OCI-LY7 (cell line): Measurements from ENCODE around the gene PNPLA6. TPM values are rescaled to one million over a fixed set of nuclear protein-coding genes. Genes with fewer than 3 reads are reported as not detected.

ENCODE experiments used
- BruUV-seq: library from RNA; stranded (reverse); fragments of 400-500 nt; replicated peaks from 2 replicates; lab custom pipeline; 2021; lab: Mats Ljungman, UMichigan
- CTCF ChIA-PET: fragments of 300-600 bp; sonication (Branson Sonifier 250); formaldehyde crosslinking; loops from one replicate; lab custom pipeline; 2022; ENCODE audit warnings: antibody characterized with exemption; ENCODE audit not compliant: unreplicated experiment; lab: Charles Lee
- POLR2A ChIA-PET: fragments of 300-600 bp; sonication (Branson Sonifier 250); formaldehyde crosslinking; loops from one replicate; lab custom pipeline; 2022; ENCODE audit warnings: antibody characterized with exemption; lab: Charles Lee
- DNase-seq: peaks from one replicate; pipeline ENCODE4 v3.0.0-alpha.2; 2015; ENCODE audit warnings: low spot score
- H2AFZ ChIP-seq: fragments of 200-600 bp; sonication (generic), shearing (Covaris generic); 2 replicates; pipeline ENCODE4 v1.6.1; 2014; ENCODE audit warnings: mild to moderate bottlenecking, antibody characterized with exemption, low read length, moderate library complexity
- H3K27ac ChIP-seq: fragments of 200-600 bp; sonication (generic); 2 replicates; pipeline ENCODE4 v1.5.1; 2014; ENCODE audit warnings: mixed run types, low read depth, mild to moderate bottlenecking, moderate library complexity, low read length, inconsistent platforms; ENCODE audit not compliant: poor library complexity, severe bottlenecking
- H3K36me3 ChIP-seq: fragments of 200-600 bp; sonication (generic); 2 replicates; pipeline ENCODE4 v1.6.1; 2014; ENCODE audit warnings: mild to moderate bottlenecking, antibody characterized with exemption, low read length, moderate library complexity, mixed read lengths; ENCODE audit not compliant: insufficient read depth
- H3K4me1 ChIP-seq: fragments of 200-600 bp; sonication (generic); 2 replicates; pipeline ENCODE4 v1.5.1; 2014; ENCODE audit warnings: mild to moderate bottlenecking, low read length; ENCODE audit not compliant: insufficient read depth, poor library complexity, severe bottlenecking
- H3K4me2 ChIP-seq: fragments of 200-600 bp; sonication (generic); 2 replicates; pipeline ENCODE4 v1.6.1; 2014; ENCODE audit warnings: mild to moderate bottlenecking, low read length
- H3K4me3 ChIP-seq: fragments of 200-600 bp; sonication (generic); 2 replicates; pipeline ENCODE4 v1.5.1; 2014; ENCODE audit warnings: mild to moderate bottlenecking, low read depth, low read length; ENCODE audit not compliant: poor library complexity, severe bottlenecking
- H3K79me2 ChIP-seq: fragments of 200-600 bp; sonication (generic); 2 replicates; pipeline ENCODE4 v1.6.1; 2016; ENCODE audit warnings: low read depth, mild to moderate bottlenecking, low read length, moderate library complexity, mixed read lengths; ENCODE audit not compliant: insufficient read depth
- H3K9me2 ChIP-seq: fragments of 200-600 bp; sonication (generic); 2 replicates; pipeline ENCODE4 v1.6.1; 2016; ENCODE audit warnings: mild to moderate bottlenecking, low read length, mixed read lengths; ENCODE audit not compliant: insufficient read depth
- H3K9me3 ChIP-seq: fragments of 200-600 bp; sonication (generic); 2 replicates; pipeline ENCODE4 v1.6.1; 2014; ENCODE audit warnings: mild to moderate bottlenecking, mixed run types, low read length, mixed read lengths
- H4K20me1 ChIP-seq: fragments of 200-600 bp; sonication (generic); 2 replicates; pipeline ENCODE4 v1.6.1; 2014; ENCODE audit warnings: mild to moderate bottlenecking, antibody characterized with exemption, low read length, moderate library complexity, mixed read lengths; ENCODE audit not compliant: insufficient read depth
- CTCF ChIP-seq: fragments of 200-600 bp; sonication (generic); conservative IDR thresholded peaks from 2 replicates; pipeline ENCODE4 v1.5.1; 2014; ENCODE audit warnings: mild to moderate bottlenecking, antibody characterized with exemption, low read length, moderate library complexity, mixed read lengths
- EZH2phosphoT487 ChIP-seq: fragments of 200-600 bp; sonication (generic); IDR thresholded peaks from 2 replicates; pipeline ENCODE4 v1.6.1; 2018; ENCODE audit warnings: low read depth, borderline replicate concordance, mild to moderate bottlenecking, mixed run types, antibody characterized with exemption, low read length, moderate library complexity, mixed read lengths
- intact Hi-C: fragments of 100-400 bp; cut with micrococcal nuclease; formaldehyde crosslinking; loops from one replicate; pipeline ENCODE4 v1.10.0; 2022; ENCODE audit not compliant: unreplicated experiment
- total RNA-seq, 2 experiments: library from RNA; depleted of rRNA in 1 of 2; stranded (reverse); fragments of >200 nt in 1 of 2; shearing (Covaris generic) in 1 of 2; gene quantifications; 2 replicates each; pipeline ENCODE4 v1.2.3, GENCODE V29; 2014 to 2022

The PNPLA6 gene
- total RNA-seq, 2 experiments from 2014 or later, result 50.6 to 92.4 TPM

GRCh38 chr19:7600721-7601120 lies 65.2 kb downstream of the PNPLA6 start:
- TF ChIP-seq EZH2phosphoT487 (no peak), CTCF (no peak)
- POLR2A ChIA-PET, result no interaction called here

GRCh38 chr19:7602240-7602934 lies 66.9 kb downstream of the PNPLA6 start:
- Histone ChIP-seq H3K27ac (no peak overlapping the region), H3K36me3 (no peaks in the 10 kb centered on the region), H4K20me1 (no peaks in the 10 kb centered on the region), H3K79me2 (no peaks in the 10 kb centered on the region), H2AFZ (no peak overlapping the region), H3K9me3 (no peaks in the 10 kb centered on the region), H3K4me1 (no peaks in the 10 kb centered on the region), H3K4me3 (no peak overlapping the region), H3K9me2 (no peaks in the 10 kb centered on the region), H3K4me2 (no peak overlapping the region)
- CTCF ChIA-PET, result no interaction called here
- BruUV-seq, result no TSS peak
- DNase-seq, result no peak
- POLR2A ChIA-PET, result no interaction called here
- intact Hi-C loops, result no loop called here
- TF ChIP-seq CTCF (no peak), EZH2phosphoT487 (no peak)

More at GRCh38 chr19:7600721-7601120, 65.2 kb downstream of the PNPLA6 start:
- no peak overlapping the region for H3K27ac ChIP-seq
- H2AFZ ChIP-seq, result no peak overlapping the region
- no peaks in the 10 kb centered on the region for H4K20me1 ChIP-seq
- H3K36me3 ChIP-seq, result no peaks in the 10 kb centered on the region
- CTCF ChIA-PET, result no interaction called here
- no peak overlapping the region for H3K4me3 ChIP-seq
- H3K9me2 ChIP-seq, result no peaks in the 10 kb centered on the region
- H3K4me2 ChIP-seq, result no peak overlapping the region
- intact Hi-C loops, result no loop called here
- H3K79me2 ChIP-seq, result no peaks in the 10 kb centered on the region
- no peaks in the 10 kb centered on the region for H3K9me3 ChIP-seq
- DNase-seq, result no peak
- BruUV-seq, result no TSS peak
- H3K4me1 ChIP-seq, result no peaks in the 10 kb centered on the region

GRCh38 chr19:7602935-7603497 lies 67.5 kb downstream of the PNPLA6 start:
- H3K27ac ChIP-seq, result no peak overlapping the region
- H4K20me1 ChIP-seq, result no peaks in the 10 kb centered on the region
- TF ChIP-seq EZH2phosphoT487 (no peak), CTCF (no peak)
- H3K9me2 ChIP-seq, result no peaks in the 10 kb centered on the region
- ChIA-PET POLR2A (no interaction called here), CTCF (no interaction called here)
- H3K4me2 ChIP-seq, result no peak overlapping the region
- intact Hi-C loops, result no loop called here
- H2AFZ ChIP-seq, result no peak overlapping the region
- DNase-seq, result no peak
- H3K79me2 ChIP-seq, result no peaks in the 10 kb centered on the region
- no peaks in the 10 kb centered on the region for H3K9me3 ChIP-seq
- H3K36me3 ChIP-seq, result no peaks in the 10 kb centered on the region
- no TSS peak for BruUV-seq
- no peaks in the 10 kb centered on the region for H3K4me1 ChIP-seq
- H3K4me3 ChIP-seq, result no peak overlapping the region
